A673 (cell line): ENCODE results near the gene APOO. TPM values are rescaled to one million over a fixed set of nuclear protein-coding genes. Genes with fewer than 3 reads are reported as not detected.
"Not testable (repeated sequence)": the region's sequence is repeated elsewhere in the genome, so short reads cannot be mapped to it uniquely, and the experiment has no call there.

Experiments
- BruUV-seq: library from RNA; stranded (reverse); fragments of 400-500 nt; replicated peaks from 2 replicates; lab custom pipeline; 2021; lab: Mats Ljungman, UMichigan
- CTCF ChIA-PET: fragments of 300-600 bp; sonication (Branson Sonifier 250); formaldehyde crosslinking; loops from one replicate; lab custom pipeline; 2022; ENCODE audit warnings: antibody characterized with exemption; lab: Charles Lee
- POLR2A ChIA-PET: fragments of 300-600 bp; sonication (Branson Sonifier 250); formaldehyde crosslinking; loops from one replicate; lab custom pipeline; 2022; ENCODE audit warnings: antibody characterized with exemption; ENCODE audit not compliant: low non-redundant PET; lab: Charles Lee
- DNase-seq: peaks from one replicate; pipeline ENCODE4 v3.0.0-alpha.2; 2015; ENCODE audit warnings: low spot score
- H3K27ac ChIP-seq: fragments of 200-600 bp; sonication (generic); 2 replicates; pipeline ENCODE4 v1.5.1; 2016; ENCODE audit warnings: mixed run types, low read depth, mild to moderate bottlenecking, mixed read lengths, antibody characterized with exemption, low read length; ENCODE audit not compliant: poor library complexity, severe bottlenecking
- H3K27me3 ChIP-seq: fragments of 200-600 bp; sonication (generic); replicated peaks from 2 replicates; pipeline ENCODE4 v1.6.1; 2017; ENCODE audit warnings: mixed run types, low read depth, mild to moderate bottlenecking, mixed read lengths, antibody characterized with exemption, low read length; ENCODE audit not compliant: insufficient read depth, poor library complexity
- H3K36me3 ChIP-seq: fragments of 200-600 bp; sonication (generic); 2 replicates; pipeline ENCODE4 v1.6.1; 2016; ENCODE audit warnings: mixed run types, mild to moderate bottlenecking, mixed read lengths, antibody characterized with exemption, low read length; ENCODE audit not compliant: insufficient read depth, poor library complexity, severe bottlenecking
- H3K4me1 ChIP-seq: fragments of 200-600 bp; sonication (generic); 2 replicates; pipeline ENCODE4 v1.6.1; 2017; ENCODE audit warnings: mixed run types, mild to moderate bottlenecking, mixed read lengths, antibody characterized with exemption, low read length; ENCODE audit not compliant: insufficient read depth, poor library complexity, severe bottlenecking
- H3K4me3 ChIP-seq: fragments of 200-600 bp; sonication (generic); 2 replicates; pipeline ENCODE4 v1.5.1; 2016; ENCODE audit warnings: low read depth, mixed run types, mild to moderate bottlenecking, mixed read lengths, low read length; ENCODE audit not compliant: poor library complexity, severe bottlenecking
- H3K9me3 ChIP-seq: fragments of 200-600 bp; sonication (generic); 2 replicates; pipeline ENCODE4 v1.6.1; 2016; ENCODE audit warnings: mixed run types, low read depth, mild to moderate bottlenecking, mixed read lengths, antibody characterized with exemption, low read length; ENCODE audit not compliant: poor library complexity, severe bottlenecking
- EZH2 ChIP-seq: fragments of 200-600 bp; sonication (generic); IDR thresholded peaks from 2 replicates; pipeline ENCODE4 v1.6.1; 2017; ENCODE audit warnings: borderline replicate concordance, low read depth, mild to moderate bottlenecking, mixed read lengths, antibody characterized with exemption, low read length; ENCODE audit not compliant: poor library complexity, severe bottlenecking
- intact Hi-C: fragments of 100-400 bp; cut with micrococcal nuclease; formaldehyde crosslinking; loops from one replicate; pipeline ENCODE4 v1.10.0; 2022; ENCODE audit not compliant: unreplicated experiment
- total RNA-seq: library from RNA; stranded (reverse); gene quantifications from 2 replicates; pipeline ENCODE4 v1.2.3, GENCODE V29; 2021
- TF ChIP-seq, protein P1 (sequence below): fragments of 300-800, 200-600 bp; sonication (generic); conservative IDR thresholded peaks from 2 replicates; pipeline ENCODE4 v1.5.1; 2017; ENCODE audit warnings: low read depth, mild to moderate bottlenecking, antibody characterized with exemption, low read length, moderate library complexity, mixed read lengths

The APOO gene
- total RNA-seq, 1 experiment from 2014 or later = 79.0 TPM

GRCh38 chrX:23900220-23900797, 7.4 kb downstream of the APOO start:
- Histone ChIP-seq H3K36me3 (no peaks in the 10 kb centered on the region), H3K27me3 (peaks cover 9% of the 10 kb centered on the region), H3K4me3 (no peak overlapping the region), H3K9me3 (no peaks in the 10 kb centered on the region), H3K27ac (peak overlapping the region; percentile 34), H3K4me1 (peaks cover 27% of the 10 kb centered on the region)
- no TSS peak for BruUV-seq
- CTCF ChIA-PET = no interaction called here
- no peak for DNase-seq
- POLR2A ChIA-PET = no interaction called here
- TF ChIP-seq EZH2 = no peak
- TF ChIP-seq, protein P1, sequence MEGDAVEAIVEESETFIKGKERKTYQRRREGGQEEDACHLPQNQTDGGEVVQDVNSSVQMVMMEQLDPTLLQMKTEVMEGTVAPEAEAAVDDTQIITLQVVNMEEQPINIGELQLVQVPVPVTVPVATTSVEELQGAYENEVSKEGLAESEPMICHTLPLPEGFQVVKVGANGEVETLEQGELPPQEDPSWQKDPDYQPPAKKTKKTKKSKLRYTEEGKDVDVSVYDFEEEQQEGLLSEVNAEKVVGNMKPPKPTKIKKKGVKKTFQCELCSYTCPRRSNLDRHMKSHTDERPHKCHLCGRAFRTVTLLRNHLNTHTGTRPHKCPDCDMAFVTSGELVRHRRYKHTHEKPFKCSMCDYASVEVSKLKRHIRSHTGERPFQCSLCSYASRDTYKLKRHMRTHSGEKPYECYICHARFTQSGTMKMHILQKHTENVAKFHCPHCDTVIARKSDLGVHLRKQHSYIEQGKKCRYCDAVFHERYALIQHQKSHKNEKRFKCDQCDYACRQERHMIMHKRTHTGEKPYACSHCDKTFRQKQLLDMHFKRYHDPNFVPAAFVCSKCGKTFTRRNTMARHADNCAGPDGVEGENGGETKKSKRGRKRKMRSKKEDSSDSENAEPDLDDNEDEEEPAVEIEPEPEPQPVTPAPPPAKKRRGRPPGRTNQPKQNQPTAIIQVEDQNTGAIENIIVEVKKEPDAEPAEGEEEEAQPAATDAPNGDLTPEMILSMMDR = no peak
- intact Hi-C loops = no loop called here

DNA sequence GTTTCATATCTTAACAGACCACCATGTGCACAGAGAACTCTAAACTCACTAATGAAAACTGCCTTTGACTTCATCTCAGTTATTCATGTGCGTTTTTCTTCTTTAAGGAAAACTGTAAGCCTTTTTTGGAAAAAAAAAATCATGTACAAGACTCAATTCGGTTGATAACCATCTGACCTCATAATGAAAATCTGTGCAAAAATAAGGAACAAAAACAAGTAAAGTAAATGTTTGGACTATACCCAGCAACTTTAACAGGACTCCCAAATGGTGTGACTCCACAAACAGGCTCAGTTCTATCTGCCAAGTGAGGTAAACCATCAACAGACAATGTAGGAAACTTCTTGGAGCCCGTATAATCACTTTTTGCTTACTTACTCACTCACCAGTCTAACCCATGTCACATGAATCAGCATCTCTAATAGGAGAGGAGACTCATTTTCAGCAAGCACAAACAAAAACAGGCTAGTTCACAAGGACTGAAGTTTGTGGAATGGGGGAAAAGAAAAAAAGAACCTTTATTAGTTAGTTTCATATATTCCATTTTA, 9.3 kb downstream of the APOO start:
- BruUV-seq = no TSS peak
- Histone ChIP-seq H3K27ac (peak overlapping the region; percentile 6), H3K4me3 (no peak overlapping the region), H3K36me3 (no peaks in the 10 kb centered on the region), H3K9me3 (no peaks in the 10 kb centered on the region), H3K27me3 (peaks cover 9% of the 10 kb centered on the region), H3K4me1 (peaks cover 27% of the 10 kb centered on the region)
- intact Hi-C loops = no loop called here
- CTCF ChIA-PET = no interaction called here
- no peak for DNase-seq
- TF ChIP-seq, protein P1 = no peak
- TF ChIP-seq EZH2 = no peak
- POLR2A ChIA-PET = no interaction called here

GRCh38 chrX:23896981-23897380, 10.8 kb downstream of the APOO start:
- ChIA-PET CTCF (no interaction called here), POLR2A (no interaction called here)
- intact Hi-C loops = no loop called here
- DNase-seq = no peak
- BruUV-seq = no TSS peak
- peaks cover 9% of the 10 kb centered on the region for H3K27me3 ChIP-seq
- TF ChIP-seq EZH2 = no peak
- TF ChIP-seq, protein P1 = no peak
- H3K27ac ChIP-seq = no peak overlapping the region
- H3K4me3 ChIP-seq = no peak overlapping the region
- no peaks in the 10 kb centered on the region for H3K9me3 ChIP-seq
- H3K4me1 ChIP-seq = peaks cover 24% of the 10 kb centered on the region
- no peaks in the 10 kb centered on the region for H3K36me3 ChIP-seq

DNA sequence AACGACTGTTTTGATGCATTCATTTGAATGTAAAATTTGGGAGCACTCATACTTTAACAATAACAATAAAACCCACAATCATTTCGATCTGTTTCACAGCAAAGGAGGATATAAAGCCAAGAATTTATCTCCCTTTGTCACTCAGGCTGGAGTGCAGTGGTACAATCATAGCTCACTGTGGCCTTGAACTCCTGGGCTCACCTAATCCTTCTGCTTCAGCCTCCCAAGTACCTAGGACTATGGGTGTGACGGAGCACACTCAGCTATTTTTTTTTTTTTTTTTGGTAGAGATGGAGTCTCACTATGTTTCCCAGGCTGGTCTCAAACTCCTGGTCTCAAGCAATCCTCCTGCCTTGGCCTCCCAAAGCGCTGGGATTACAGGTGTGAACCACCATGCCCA, 11.2 kb downstream of the APOO start:
- POLR2A ChIA-PET, BruUV-seq, H3K27me3 ChIP-seq, H3K9me3 ChIP-seq, DNase-seq, CTCF ChIA-PET, H3K36me3 ChIP-seq, intact Hi-C loops, H3K27ac ChIP-seq, H3K4me3 ChIP-seq: not testable (repeated sequence)
- peaks cover 22% of the 10 kb centered on the region for H3K4me1 ChIP-seq

DNA sequence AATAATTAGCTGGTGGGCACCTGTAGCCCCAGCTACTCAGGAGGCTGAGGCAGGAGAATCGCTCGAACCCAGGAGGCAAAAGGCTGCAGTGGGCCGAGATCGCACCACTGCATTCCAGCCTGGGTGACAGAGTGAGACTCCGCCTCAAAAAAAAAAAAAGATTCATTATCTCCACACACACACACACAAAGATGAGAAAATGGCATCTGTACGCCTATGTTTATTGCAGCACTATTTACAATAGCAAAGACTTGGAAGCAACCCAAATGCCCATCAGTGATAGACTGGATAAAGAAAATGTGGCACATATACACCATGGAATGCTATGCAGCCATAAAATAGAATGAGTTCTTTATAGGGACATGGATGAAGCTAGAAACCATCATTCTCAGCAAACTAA, 12.7 kb downstream of the APOO start:
- CTCF ChIA-PET, H3K9me3 ChIP-seq, DNase-seq, H3K4me1 ChIP-seq, intact Hi-C loops, H3K36me3 ChIP-seq, POLR2A ChIA-PET, H3K4me3 ChIP-seq, H3K27me3 ChIP-seq, H3K27ac ChIP-seq, BruUV-seq: not testable (repeated sequence)
